AG20443 (cell line): ENCODE data around the gene TAF1C.
A peak's percentile ranks its signal among the peaks of the same experiment; 100 is the strongest.

Source experiments
- DNase-seq: peaks from one replicate; pipeline ENCODE4 v3.0.0; 2012; ENCODE audit warnings: low spot score, mixed read lengths

The TAF1C gene

DNA sequence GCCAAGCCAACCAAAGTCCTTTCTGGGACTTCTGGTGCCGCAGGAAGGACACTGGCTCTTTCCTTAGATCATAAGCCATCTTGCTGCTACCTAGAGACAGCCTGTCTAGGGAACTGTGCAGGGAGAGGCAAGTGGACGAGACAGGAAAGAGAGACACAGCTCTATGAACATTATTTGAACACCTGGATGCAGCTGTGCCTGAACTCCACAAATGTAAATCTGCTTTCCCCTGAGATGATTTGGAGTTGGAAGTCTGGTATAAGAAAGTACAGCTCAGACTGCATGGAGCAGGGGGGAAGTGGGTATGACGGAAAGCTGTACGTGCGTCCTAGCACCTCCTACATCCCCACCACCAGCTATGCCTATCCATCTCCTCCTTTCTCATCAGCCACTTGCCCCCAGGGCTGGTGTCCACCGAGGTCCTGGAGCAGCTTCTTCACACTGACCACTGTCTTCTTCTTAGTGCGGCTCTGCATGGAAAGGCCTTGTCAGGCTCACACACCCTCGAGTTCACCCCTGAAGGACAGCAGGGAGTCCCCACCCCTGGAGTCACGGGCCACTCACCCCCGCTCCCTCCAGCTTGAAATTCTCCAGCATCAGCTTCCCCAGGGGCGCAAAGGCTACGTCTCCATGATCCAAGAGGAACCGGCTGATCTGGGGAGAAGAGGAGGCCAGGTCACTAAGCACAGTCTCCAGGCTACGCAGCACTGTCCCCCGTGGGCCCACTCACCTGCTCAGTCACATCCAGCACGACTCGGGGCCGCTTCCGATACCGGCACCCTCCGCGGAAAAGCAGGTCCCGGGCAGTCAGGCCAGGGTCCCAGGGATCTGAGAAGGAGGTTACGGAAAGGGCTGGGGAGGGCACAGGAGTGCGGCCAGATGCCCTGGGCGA is 3.9 kb downstream of the TAF1C start:
- DNase-seq: no peak

DNA sequence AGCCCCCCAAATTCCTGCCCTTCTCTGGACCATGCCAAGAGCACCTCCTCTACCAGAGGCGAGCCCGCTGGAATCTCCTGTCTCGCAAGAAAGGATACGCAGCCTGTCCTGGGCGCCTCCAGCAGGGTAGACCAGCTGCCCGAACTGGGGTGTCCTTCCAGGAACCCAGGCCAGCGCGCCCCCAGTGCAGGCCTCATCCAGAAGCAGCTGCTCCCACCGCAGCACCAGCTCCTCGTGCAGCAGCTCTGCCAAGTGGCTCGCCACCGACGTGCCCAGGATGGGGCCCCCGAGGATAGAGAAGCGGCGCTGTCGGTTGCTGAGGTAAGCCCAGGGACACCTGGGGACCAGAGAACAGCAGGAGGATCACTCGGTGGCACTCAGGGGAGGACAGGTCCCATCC is 4.8 kb downstream of the TAF1C start:
- DNase-seq: no peak

DNA sequence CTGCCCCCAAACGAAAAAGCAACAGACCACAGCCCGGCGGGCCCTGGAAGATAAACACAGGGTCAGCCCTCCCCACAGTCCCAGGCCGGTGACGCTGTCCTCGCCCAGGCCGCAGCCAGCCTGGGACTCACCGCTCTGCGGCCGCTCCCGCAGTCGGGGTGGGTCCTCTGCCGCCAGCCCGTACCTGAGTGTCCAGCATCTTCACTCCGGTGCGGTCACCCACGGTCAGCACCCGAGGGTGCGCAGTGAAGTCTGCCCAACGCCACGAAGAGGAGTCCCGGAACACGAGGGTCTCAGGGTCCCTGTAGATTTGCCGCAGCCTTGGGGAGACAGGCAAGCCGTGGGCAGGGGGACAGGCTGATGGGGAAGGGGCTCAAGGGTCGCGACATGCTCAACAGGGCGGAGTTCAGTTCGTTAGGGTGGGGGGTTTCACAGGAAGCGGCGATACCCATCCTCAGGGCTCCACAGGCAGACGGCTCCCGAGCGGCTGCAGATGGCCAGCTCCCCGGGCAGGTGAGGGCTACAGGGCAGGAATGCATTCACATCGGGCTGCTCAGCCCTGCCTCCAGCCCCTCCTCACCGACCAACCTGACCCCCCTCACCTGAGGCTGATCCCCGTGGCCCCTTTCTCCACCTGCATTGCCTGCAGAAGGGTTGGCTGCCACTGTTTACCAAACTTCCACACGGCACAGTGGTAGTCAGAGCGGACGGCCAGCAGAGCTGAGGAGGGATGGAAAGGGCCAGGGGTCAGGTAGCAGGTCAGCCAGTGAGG is 5.5 kb downstream of the TAF1C start:
- DNase-seq: no peak

DNA sequence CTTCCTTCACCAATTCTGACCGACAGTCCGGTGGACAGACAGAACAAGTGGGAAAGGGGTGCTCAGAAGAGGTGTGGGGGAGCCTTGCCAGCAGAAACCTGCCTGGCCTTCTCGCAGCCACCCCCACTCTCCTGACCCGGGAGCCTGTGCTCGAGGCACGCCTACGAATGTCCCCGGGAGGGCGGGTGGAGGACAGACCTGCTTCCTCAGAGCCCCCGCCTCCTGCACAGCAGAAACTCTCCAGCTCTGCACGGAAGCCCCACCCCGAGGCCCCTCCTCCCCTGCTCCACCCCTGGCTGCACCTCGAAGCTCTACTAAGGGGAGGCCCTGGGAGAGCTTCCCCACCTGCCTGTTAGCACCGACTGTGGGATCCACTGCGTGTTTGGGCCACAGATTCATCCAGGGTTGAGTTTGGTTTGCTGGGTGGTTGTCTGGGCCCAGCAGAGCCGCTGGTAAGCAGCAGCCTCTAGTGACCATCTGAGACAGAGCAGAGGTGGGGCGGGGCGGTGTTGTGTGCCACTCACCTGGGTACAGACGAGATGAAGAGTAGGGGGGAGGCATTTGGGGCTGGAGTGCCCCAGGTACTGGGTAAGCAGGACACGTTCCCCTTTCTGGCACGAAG is 6.2 kb downstream of the TAF1C start:
- DNase-seq: no peak

GRCh38 chr16:84179612-84180320 is 7.1 kb downstream of the TAF1C start:
- no peak for DNase-seq

- no peak for DNase-seq
Measured at GRCh38 chr16:84178892-84179611, 7.8 kb downstream of the TAF1C start.

DNA sequence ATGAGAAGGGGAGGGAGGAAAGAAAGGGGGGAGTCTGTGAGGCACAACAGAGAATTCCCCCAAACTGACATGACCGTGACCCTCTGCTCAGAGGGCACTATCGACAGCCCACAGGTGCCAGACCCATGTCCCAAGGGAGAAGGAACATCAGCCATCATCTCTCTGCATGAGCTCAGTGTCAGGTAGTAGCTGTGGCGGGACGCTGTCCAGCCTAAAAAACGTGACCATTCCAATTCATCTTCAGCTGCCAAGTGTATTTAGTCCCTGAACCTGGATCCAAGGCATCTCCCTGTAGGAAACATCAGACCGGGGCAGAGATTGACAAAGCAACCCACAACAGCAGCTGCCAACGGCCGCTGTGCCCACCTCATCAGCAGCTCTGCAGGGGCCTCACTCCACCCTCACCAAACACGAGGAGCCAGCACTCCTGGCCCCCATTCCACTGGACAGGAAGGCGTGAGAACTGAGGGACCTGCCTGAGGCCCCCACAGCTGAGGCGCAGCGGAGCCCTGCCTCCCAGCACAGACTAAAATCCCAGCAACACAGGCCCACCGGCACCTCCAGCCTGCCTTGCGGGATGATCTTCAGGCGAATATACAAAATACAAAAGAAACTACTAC is 8.6 kb downstream of the TAF1C start:
- no peak for DNase-seq

DNA sequence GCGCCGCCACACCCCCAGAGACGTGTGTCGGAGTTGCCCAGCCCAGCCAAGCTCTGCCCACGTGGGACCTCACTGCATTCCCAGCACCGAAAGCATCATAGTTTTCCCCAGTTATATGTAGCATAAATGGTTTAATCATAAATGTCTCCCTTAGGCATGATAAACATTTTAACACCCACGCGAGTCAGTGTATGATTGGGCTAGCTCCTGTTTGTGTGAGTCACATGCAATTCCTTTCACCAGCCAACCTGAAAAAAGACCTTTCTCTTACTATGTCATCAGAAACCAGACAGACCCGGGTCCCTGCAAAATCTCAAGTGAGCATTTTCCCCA is 9.2 kb downstream of the TAF1C start:
- DNase-seq: peak; percentile 57

GRCh38 chr16:84176192-84177053 is 10.4 kb downstream of the TAF1C start:
- DNase-seq: no peak

GRCh38 chr16:84175350-84176081 is 11.3 kb downstream of the TAF1C start:
- DNase-seq: peak; percentile 68

GRCh38 chr16:84174396-84174795 is 12.5 kb downstream of the TAF1C start:
- no peak for DNase-seq

DNA sequence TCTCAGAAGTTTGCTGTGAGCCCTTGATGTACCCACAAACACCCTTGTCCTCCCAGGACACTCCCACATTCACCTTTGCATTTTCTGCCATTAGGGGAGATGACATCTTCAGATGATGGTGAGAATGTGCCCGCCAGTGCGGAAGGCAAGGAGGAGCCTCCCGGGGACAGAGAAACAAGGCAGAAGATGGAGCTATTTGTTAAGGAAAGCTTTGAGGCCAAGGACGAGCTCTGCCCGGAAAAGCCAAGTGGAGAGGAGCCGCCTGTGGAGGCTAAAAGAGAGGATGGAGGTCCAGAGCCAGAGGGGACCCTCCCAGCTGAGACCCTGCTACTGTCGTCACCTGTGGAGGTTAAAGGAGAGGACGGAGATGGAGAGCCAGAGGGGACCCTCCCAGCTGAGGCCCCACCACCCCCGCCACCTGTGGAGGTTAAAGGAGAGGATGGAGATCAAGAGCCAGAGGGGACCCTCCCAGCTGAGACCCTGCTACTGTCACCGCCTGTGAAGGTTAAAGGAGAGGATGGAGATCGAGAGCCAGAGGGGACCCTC is 17.0 kb downstream of the TAF1C start:
- no peak for DNase-seq

- DNase-seq: no peak
Measured at GRCh38 chr16:84166796-84167695, 19.8 kb downstream of the TAF1C start.

- DNase-seq: no peak
Measured at GRCh38 chr16:84165746-84166145, 21.1 kb downstream of the TAF1C start.

DNA sequence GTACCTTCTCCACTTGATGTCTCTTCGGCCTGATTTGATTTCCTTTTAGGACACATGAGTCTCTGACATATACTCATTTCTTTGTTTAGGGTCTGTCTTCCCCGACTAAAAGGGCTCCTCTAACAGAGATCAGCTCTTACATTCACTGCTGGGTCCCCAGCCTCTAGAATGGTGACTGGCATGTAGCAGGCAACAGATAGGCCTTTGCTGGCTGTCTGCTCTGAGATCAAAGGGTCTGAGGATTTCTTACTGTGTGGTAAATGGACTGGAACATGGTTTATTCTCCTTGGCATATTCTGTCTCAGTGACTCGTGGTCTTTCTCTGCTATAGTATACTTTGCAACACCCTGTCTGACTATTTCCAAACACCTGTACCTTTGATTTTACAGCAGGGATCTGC is 25.1 kb downstream of the TAF1C start:
- DNase-seq: no peak

DNA sequence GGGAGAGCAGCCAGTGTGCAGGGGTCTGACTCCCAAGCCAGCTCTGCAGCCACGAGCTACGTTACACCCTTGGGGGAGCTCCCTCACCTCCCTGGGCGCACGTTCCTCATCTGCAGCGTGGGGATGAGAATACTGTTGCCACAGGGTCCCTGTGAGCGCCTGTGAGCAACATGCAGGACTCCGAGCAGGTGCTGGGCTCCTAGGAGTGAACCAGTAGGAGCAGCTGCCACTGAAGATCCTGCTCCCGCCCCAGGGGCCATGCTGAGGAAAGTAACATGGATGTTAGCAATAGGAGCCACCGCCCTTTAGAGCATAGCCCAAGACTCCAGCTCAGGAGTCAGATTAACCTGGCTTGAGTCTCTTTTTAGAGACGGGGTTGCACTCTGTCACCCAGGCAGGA is 25.8 kb downstream of the TAF1C start:
- DNase-seq: no peak

GRCh38 chr16:84159800-84160199 is 27.1 kb downstream of the TAF1C start:
- DNase-seq: no peak

DNA sequence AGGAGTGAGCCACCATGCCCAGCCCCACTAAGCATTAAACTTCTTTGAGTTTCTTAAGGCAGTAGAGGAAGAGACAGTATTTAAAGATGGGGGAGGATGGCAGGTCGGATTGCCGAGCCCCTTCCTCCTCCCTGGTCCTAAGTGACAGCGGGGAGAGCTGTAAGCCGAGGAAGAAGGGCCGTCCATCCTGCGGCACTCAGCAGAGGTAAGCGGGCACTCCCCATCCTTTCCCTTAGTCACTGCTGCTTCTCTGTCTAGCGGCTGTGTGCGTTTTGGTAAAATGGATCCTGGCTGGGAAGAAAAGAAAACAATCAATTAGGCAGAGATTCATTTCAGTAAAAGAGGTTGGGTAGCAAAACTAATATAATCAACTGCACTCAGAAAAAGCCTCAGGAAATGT is 27.9 kb downstream of the TAF1C start:
- no peak for DNase-seq
